Esophagus squamous epithelium (tissue), 5 donors: ENCODE data around the gene ATP8A2. TPM values are rescaled to one million over a fixed set of nuclear protein-coding genes. Genes with fewer than 3 reads are reported as not detected.

ENCODE experiments used
- DNase-seq: peaks from one replicate; lab custom pipeline; 2025; lab: John Stamatoyannopoulos, UW
- H3K27ac ChIP-seq, 4 donors: fragments of 200-600 bp; sonication (generic); one replicate each; pipeline ENCODE4 v1.5.1; 2016 to 2019; ENCODE audit warnings: mild to moderate bottlenecking in 1 of 4
- H3K27me3 ChIP-seq, 4 donors: fragments of 200-600 bp; sonication (generic); 1 replicate in 3 of 4; 2 replicates in 1 of 4; pipeline versions ENCODE4 v1.5.1 to v1.6.0; 2017 to 2021; ENCODE audit warnings: antibody characterized with exemption in 1 of 4
- H3K36me3 ChIP-seq, 3 donors: fragments of 200-600 bp; sonication (generic); one replicate each; pipeline ENCODE4 v1.5.1; 2016 to 2019
- H3K4me1 ChIP-seq, 3 donors: fragments of 200-600 bp; sonication (generic); one replicate each; pipeline ENCODE4 v1.5.1; 2017 to 2019
- H3K4me3 ChIP-seq, 4 donors: fragments of 200-600 bp; sonication (generic); 1 replicate in 3 of 4; 2 replicates in 1 of 4; pipeline ENCODE4 v1.5.1; 2016 to 2019; ENCODE audit warnings: mild to moderate bottlenecking in 2 of 4, moderate library complexity in 1 of 4
- H3K9me3 ChIP-seq, 3 donors: fragments of 200-600 bp; sonication (generic); one replicate each; pipeline ENCODE4 v1.5.1; 2016 to 2019
- POLR2A ChIP-seq, 4 donors: fragments of 450-650 bp; IDR thresholded peaks; one replicate each; pipeline ENCODE4 v1.6.1; 2017; ENCODE audit warnings: antibody characterized with exemption in 4 of 4, mild to moderate bottlenecking in 4 of 4, moderate library complexity in 3 of 4
- WGBS, 2 donors: methylation state at CpG; one replicate each; pipeline ENCODE4 v1.1.5; 2018; 5-methylcytosine and 5-hydroxymethylcytosine counted together
- intact Hi-C: fragments of 100-400 bp; cut with DNase I; formaldehyde crosslinking; loops from one replicate; pipeline ENCODE4 v1.15.0; 2022
- total RNA-seq, 4 donors: library from RNA; depleted of rRNA; stranded (reverse); fragments of >200 nt; gene quantifications; one replicate each; pipeline ENCODE4 v1.1.0, GENCODE V29; 2016
- TF ChIP-seq, protein P1 (sequence below), 6 experiments: fragments of 450-650 bp in 4 of 6; fragments of 200-600 bp in 2 of 6; sonication (generic) in 2 of 6; IDR thresholded peaks; one replicate each; pipeline ENCODE4 v1.5.1; 2016 to 2019; ENCODE audit warnings: antibody characterized with exemption in 6 of 6, mild to moderate bottlenecking in 4 of 6, moderate library complexity in 4 of 6
- donor health status: DM: yes; HTN: yes; CAD: no.

ATP8A2 gene
- total RNA-seq, 4 donors from 2014 or later, result not detected

DNA sequence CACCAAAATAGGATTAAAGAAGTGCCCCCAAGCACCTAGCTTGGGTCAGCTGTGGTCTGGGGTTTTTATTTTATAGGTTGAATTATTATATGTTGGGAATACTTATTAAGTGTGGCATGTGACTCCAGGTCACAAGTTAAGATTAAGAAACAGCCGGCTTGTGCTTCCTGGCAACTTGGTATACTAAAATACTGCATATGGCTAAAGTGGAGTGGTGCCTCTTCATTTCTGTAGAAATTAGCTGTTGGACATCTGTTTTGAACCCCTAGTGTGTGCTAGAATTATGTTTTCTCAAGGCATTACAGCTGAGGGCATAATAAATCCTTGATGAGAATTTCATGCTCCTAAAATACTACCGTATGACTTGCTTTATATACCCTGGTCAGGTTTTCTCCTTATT is 393.5 kb downstream of the ATP8A2 start:
- no peak for DNase-seq
- WGBS, 2 donors, result 94 to 95% methylated on average over 2 of the region's 2 CpGs
- intact Hi-C loops, result no loop called here

DNA sequence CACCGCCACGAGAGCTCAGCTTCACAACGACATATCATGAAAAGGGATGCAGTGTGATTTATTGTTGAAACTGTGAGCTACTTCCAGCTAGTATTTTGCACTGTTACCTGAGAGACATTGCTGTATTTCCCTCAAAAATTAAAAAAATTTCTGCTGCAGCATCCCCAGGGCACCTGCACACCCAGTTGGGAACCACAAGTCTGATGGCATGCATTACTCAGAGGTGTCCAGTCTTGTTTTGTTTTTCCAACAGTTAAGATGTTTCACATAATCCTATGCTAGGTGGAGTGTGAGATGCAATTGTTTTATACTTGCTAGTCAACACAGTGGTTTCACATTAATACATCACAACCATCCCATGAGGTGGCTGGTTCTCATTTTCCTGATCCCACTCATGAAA is 394.8 kb downstream of the ATP8A2 start:
- no peak overlapping the region for H3K4me3 ChIP-seq
- WGBS, 2 donors, result 87 to 88% methylated on average over 3 of the region's 3 CpGs
- no peaks in the 10 kb centered on the region for H3K4me1 ChIP-seq
- TF ChIP-seq, protein P1, sequence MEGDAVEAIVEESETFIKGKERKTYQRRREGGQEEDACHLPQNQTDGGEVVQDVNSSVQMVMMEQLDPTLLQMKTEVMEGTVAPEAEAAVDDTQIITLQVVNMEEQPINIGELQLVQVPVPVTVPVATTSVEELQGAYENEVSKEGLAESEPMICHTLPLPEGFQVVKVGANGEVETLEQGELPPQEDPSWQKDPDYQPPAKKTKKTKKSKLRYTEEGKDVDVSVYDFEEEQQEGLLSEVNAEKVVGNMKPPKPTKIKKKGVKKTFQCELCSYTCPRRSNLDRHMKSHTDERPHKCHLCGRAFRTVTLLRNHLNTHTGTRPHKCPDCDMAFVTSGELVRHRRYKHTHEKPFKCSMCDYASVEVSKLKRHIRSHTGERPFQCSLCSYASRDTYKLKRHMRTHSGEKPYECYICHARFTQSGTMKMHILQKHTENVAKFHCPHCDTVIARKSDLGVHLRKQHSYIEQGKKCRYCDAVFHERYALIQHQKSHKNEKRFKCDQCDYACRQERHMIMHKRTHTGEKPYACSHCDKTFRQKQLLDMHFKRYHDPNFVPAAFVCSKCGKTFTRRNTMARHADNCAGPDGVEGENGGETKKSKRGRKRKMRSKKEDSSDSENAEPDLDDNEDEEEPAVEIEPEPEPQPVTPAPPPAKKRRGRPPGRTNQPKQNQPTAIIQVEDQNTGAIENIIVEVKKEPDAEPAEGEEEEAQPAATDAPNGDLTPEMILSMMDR (IDR thresholded peaks at IDR 0.05), result no peak
- TF ChIP-seq POLR2A (IDR thresholded peaks at IDR 0.05), result no peak
- H3K27ac ChIP-seq, result no peak overlapping the region
- intact Hi-C loops, result no loop called here
- no peaks in the 10 kb centered on the region for H3K9me3 ChIP-seq
- DNase-seq, result no peak
- no peaks in the 10 kb centered on the region for H3K36me3 ChIP-seq
- H3K27me3 ChIP-seq, result no peaks in the 10 kb centered on the region

More for the DNA sequence above, 393.5 kb downstream of the ATP8A2 start:
- H3K36me3 ChIP-seq, result no peaks in the 10 kb centered on the region
- no peak overlapping the region for H3K4me3 ChIP-seq
- no peaks in the 10 kb centered on the region for H3K4me1 ChIP-seq
- no peak overlapping the region for H3K27ac ChIP-seq
- no peaks in the 10 kb centered on the region for H3K9me3 ChIP-seq
- TF ChIP-seq, protein P1 (IDR thresholded peaks at IDR 0.05), result no peak
- no peak for TF ChIP-seq POLR2A (IDR thresholded peaks at IDR 0.05)
- H3K27me3 ChIP-seq, result no peaks in the 10 kb centered on the region

DNA sequence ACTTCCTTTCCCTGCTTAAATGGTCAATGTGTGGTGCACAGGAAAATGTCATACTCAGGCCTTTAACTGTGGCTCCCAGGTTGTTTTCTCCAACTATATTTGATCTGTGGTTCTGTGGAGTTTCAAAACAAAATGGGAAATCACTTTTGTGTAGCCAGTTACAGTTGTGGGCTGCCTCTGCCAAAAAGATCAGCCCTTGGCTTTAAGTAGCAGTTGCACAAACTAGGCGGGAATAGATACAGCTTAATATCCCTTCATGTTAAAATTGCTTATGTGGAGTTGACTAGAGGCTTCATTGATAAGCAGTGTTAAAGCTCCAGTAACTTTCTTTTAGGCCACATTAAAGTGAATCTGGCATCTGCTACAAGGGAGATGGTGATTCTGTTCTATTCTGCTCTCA is 395.2 kb downstream of the ATP8A2 start:
- no peak for DNase-seq
- H3K27ac ChIP-seq, result no peak overlapping the region
- H3K27me3 ChIP-seq, result no peaks in the 10 kb centered on the region
- no peaks in the 10 kb centered on the region for H3K4me1 ChIP-seq
- TF ChIP-seq POLR2A (IDR thresholded peaks at IDR 0.05), result no peak
- TF ChIP-seq, protein P1 (IDR thresholded peaks at IDR 0.05), result no peak
- H3K36me3 ChIP-seq, result no peaks in the 10 kb centered on the region
- intact Hi-C loops, result no loop called here
- 83 to 92% methylated on average over 1 of the region's 1 CpG for WGBS, 2 donors
- no peaks in the 10 kb centered on the region for H3K9me3 ChIP-seq
- H3K4me3 ChIP-seq, result no peak overlapping the region

DNA sequence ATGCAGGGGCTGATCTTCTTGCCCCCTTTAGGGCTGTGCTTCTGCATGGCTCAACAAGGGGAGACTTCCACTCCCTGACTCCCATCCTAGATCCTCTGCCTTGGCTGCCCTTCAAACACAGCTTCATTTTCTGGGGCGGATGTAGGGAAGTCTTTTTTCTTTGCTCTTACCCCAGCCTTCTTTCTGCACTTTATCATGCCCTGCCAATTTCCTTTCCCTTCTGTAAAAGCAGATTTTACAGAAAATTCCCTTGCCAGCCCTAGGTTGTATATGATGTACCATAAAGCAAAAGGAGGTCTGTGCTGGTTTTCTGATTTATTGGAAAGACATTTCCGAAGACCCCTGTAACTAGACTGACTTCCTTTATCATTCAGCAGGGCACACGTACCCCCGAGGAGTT is 396.6 kb downstream of the ATP8A2 start:
- Histone ChIP-seq H3K27ac (no peak overlapping the region), H3K9me3 (no peaks in the 10 kb centered on the region), H3K36me3 (no peaks in the 10 kb centered on the region), H3K27me3 (no peaks in the 10 kb centered on the region), H3K4me1 (no peaks in the 10 kb centered on the region), H3K4me3 (no peak overlapping the region)
- TF ChIP-seq, protein P1 (IDR thresholded peaks at IDR 0.05), result no peak
- TF ChIP-seq POLR2A (IDR thresholded peaks at IDR 0.05), result no peak
- intact Hi-C loops, result no loop called here
- 76 to 77% methylated on average over 4 of the region's 4 CpGs for WGBS, 2 donors
- DNase-seq, result no peak

DNA sequence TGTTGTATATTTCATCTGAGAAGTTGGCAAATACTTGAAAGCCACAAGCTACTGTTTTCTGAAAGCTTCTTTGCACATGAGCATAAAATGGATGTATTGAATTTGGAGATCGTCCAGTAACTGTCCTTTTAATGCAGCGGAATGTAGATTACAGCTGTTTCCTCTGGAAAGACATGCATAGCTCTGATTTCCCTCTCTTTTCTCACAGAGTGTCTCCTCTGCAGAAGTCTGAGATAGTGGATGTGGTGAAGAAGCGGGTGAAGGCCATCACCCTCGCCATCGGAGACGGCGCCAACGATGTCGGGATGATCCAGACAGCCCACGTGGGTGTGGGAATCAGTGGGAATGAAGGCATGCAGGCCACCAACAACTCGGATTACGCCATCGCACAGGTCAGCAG is 397.1 kb downstream of the ATP8A2 start:
- intact Hi-C loops, result no loop called here
- DNase-seq, result no peak

More for the DNA sequence above, 397.1 kb downstream of the ATP8A2 start:
- no peaks in the 10 kb centered on the region for H3K36me3 ChIP-seq
- TF ChIP-seq, protein P1 (IDR thresholded peaks at IDR 0.05), result no peak
- TF ChIP-seq POLR2A (IDR thresholded peaks at IDR 0.05), result no peak
- H3K4me3 ChIP-seq, result no peak overlapping the region
- no peaks in the 10 kb centered on the region for H3K9me3 ChIP-seq
- H3K27ac ChIP-seq, result no peak overlapping the region
- H3K27me3 ChIP-seq, result no peaks in the 10 kb centered on the region
- H3K4me1 ChIP-seq, result no peaks in the 10 kb centered on the region
- 60 to 65% methylated on average over 9 to 13 of the region's 13 CpGs for WGBS, 2 donors
